Measurements from ENCODE around the gene BIRC2. TPM values are rescaled to one million over a fixed set of nuclear protein-coding genes. Genes with fewer than 3 reads are reported as not detected.

The BIRC2 gene
- total RNA-seq, 4 donors from 2014 or later: 66.5 to 95.9 (median 73.2) TPM

- H3K27me3 ChIP-seq: no peaks in the 10 kb centered on the region
- intact Hi-C loops (cut with DNase I; ENCODE audit: low total_unique reads): no loop called here
- no peaks in the 10 kb centered on the region for H3K9me3 ChIP-seq
- H3K27ac ChIP-seq: no peak overlapping the region
- H3K4me3 ChIP-seq: no peak overlapping the region
- WGBS, 2 donors (ENCODE audit: low coverage in 1 of 2): 56 to 62% methylated on average over 1 to 2 of the region's 2 CpGs
- DNase-seq: no peak
- TF ChIP-seq, protein P1, sequence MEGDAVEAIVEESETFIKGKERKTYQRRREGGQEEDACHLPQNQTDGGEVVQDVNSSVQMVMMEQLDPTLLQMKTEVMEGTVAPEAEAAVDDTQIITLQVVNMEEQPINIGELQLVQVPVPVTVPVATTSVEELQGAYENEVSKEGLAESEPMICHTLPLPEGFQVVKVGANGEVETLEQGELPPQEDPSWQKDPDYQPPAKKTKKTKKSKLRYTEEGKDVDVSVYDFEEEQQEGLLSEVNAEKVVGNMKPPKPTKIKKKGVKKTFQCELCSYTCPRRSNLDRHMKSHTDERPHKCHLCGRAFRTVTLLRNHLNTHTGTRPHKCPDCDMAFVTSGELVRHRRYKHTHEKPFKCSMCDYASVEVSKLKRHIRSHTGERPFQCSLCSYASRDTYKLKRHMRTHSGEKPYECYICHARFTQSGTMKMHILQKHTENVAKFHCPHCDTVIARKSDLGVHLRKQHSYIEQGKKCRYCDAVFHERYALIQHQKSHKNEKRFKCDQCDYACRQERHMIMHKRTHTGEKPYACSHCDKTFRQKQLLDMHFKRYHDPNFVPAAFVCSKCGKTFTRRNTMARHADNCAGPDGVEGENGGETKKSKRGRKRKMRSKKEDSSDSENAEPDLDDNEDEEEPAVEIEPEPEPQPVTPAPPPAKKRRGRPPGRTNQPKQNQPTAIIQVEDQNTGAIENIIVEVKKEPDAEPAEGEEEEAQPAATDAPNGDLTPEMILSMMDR (IDR thresholded peaks at IDR 0.05): no peak
- TF ChIP-seq POLR2A (IDR thresholded peaks at IDR 0.05) (no peak), EP300 (IDR thresholded peaks at IDR 0.05; ENCODE audit: low read depth) (no peak), POLR2AphosphoS5 (IDR thresholded peaks at IDR 0.05) (no peak)
- H3K36me3 ChIP-seq: no peaks in the 10 kb centered on the region
- in situ Hi-C loops (cut with MboI; ENCODE audit: low pct_ligation_motif_present in 1 of 4, low pct_unique_long_range_greater_than_20kb in 1 of 4, low sequenced_read_pairs in 3 of 4): no loop called here
- peaks cover 15 to 41% (median 19%) of the 10 kb centered on the region in 4 donors for H3K4me1 ChIP-seq
These were observed 79.0 kb downstream of the BIRC2 start for GRCh38 chr11:102426000-102426399.

DNA sequence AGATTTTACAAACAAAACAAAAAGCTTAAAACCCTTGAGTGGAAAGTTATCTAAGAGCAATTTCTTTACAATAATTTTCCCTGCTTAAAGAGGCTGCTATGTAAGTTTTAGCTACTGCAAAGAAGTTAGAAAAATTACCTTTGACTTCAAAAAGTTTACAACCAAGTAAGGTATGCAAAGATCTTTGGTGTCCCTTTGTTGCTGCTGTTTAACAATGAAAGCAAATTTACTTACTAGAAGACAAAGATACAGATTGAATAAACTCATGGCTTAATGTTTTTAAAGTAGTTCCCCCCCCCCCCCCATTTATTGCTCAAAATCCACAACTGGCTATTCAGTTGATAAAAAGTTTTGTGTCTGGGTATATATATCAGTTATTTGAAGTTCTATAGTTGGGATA is 79.6 kb downstream of the BIRC2 start:
- H3K27ac ChIP-seq: no peak overlapping the region
- no peak for DNase-seq
- H3K27me3 ChIP-seq: no peaks in the 10 kb centered on the region
- TF ChIP-seq POLR2AphosphoS5 (IDR thresholded peaks at IDR 0.05) (no peak), POLR2A (IDR thresholded peaks at IDR 0.05) (no peak), EP300 (IDR thresholded peaks at IDR 0.05; ENCODE audit: low read depth) (no peak)
- TF ChIP-seq, protein P1 (IDR thresholded peaks at IDR 0.05): no peak
- intact Hi-C loops (cut with DNase I; ENCODE audit: low total_unique reads): no loop called here
- H3K9me3 ChIP-seq: no peaks in the 10 kb centered on the region
- in situ Hi-C loops (cut with MboI; ENCODE audit: low pct_ligation_motif_present in 1 of 4, low pct_unique_long_range_greater_than_20kb in 1 of 4, low sequenced_read_pairs in 3 of 4): no loop called here
- H3K4me3 ChIP-seq: no peak overlapping the region
- H3K4me1 ChIP-seq: peaks cover 15 to 42% (median 19%) of the 10 kb centered on the region in 4 donors
- H3K36me3 ChIP-seq: no peaks in the 10 kb centered on the region

DNA sequence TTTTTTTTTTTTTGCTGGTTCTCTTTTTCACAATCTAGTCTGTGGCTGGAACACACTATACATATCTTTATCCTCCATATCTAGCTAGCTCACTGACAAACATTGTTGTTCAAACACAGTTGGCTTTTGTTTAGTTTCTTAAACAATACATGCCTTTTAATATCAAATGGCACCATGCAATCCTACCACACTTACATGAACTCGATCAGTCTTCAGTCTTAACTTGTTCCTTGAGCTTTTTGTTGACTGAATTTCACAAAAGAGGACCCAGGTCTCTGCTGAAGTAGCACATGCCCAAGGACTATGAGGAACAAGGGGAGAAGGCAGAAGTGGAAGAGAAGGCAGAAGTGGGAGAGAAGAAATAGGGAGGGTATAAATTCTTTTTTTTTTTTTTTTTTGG is 80.1 kb downstream of the BIRC2 start:
- TF ChIP-seq EP300 (IDR thresholded peaks at IDR 0.05; ENCODE audit: low read depth) (no peak), POLR2AphosphoS5 (IDR thresholded peaks at IDR 0.05) (no peak), POLR2A (IDR thresholded peaks at IDR 0.05) (no peak)
- TF ChIP-seq, protein P1 (IDR thresholded peaks at IDR 0.05): no peak
- intact Hi-C loops (cut with DNase I; ENCODE audit: low total_unique reads) (no loop called here), in situ Hi-C loops (cut with MboI; ENCODE audit: low pct_ligation_motif_present in 1 of 4, low pct_unique_long_range_greater_than_20kb in 1 of 4, low sequenced_read_pairs in 3 of 4) (no loop called here)
- H3K4me1 ChIP-seq: peaks cover 15 to 42% (median 19%) of the 10 kb centered on the region in 4 donors
- no peak overlapping the region for H3K4me3 ChIP-seq
- H3K9me3 ChIP-seq: no peaks in the 10 kb centered on the region
- peaks cover 0 to 3% (median 0%) of the 10 kb centered on the region in 4 donors for H3K36me3 ChIP-seq
- no peak overlapping the region for H3K27ac ChIP-seq
- no peaks in the 10 kb centered on the region for H3K27me3 ChIP-seq
- no peak for DNase-seq
- WGBS, 2 donors (ENCODE audit: low coverage in 1 of 2): 0% methylated on average over 1 of the region's 1 CpG

Small RNA genes lying within 50 kb of the gene (small RNA-seq; reads per million reads assigned to genes)
- gene AP000942.3 (0 reads per million in 4 donors), gene AP000942.4 (0 reads per million in 4 donors), gene RNU6-952P (0 reads per million in 4 donors)

Other genes starting within 250 kb of the BIRC2 start
- 100 to 1,000 TPM in 3 of 4 donors, 10 to 100 TPM in 1; 90.5 to 163 (median 105) TPM for gene YAP1, start 236.8 kb upstream of the BIRC2 start, total RNA-seq
- gene BIRC3, start 29.7 kb upstream of the BIRC2 start, total RNA-seq: 10 to 100 TPM in 3 of 4 donors, 1 to 10 TPM in 1; 2.2 to 57.8 (median 53.0) TPM
- 100 to 1,000 TPM in 2 of 4 donors, 10 to 100 TPM in 2; 55.4 to 137 (median 104) TPM for gene TMEM123, start 105.6 kb downstream of the BIRC2 start, total RNA-seq
- gene MMP7, start 183.5 kb downstream of the BIRC2 start, total RNA-seq: not detected